Stimulated activated CD4-positive, alpha-beta T cell treated with anti-CD3 and anti-CD28 coated beads, Interleukin-4, amount 100 ng/mL, for 1 hour (primary cell): ENCODE measurements around the gene CELF5.

Source experiments
- DNase-seq: peaks from one replicate; pipeline ENCODE4 v3.0.0-alpha.2; 2020

The CELF5 gene

GRCh38 chr19:3224346-3225168 is at the start of gene CELF5:
Gene CELF5, plus strand, starts transcription at chr19:3224661. Its CDS starts 79 bp downstream, at chr19:3224740.
- peak; percentile 68 for DNase-seq

GRCh38 chr19:3175781-3176714 is 48.4 kb upstream of the CELF5 start:
- DNase-seq: no peak

GRCh38 chr19:3176715-3177501 is 47.6 kb upstream of the CELF5 start:
- peak; percentile 67 for DNase-seq

GRCh38 chr19:3178377-3178972 is 46.0 kb upstream of the CELF5 start, which contains the start of gene S1PR4:
Gene S1PR4, plus strand, starts transcription at chr19:3178769. Its CDS starts 24 bp downstream, at chr19:3178793.
- DNase-seq: peak; percentile 58

GRCh38 chr19:3178973-3179738 is 45.3 kb upstream of the CELF5 start:
- peak; percentile 51 for DNase-seq

- DNase-seq: peak; percentile 58
Measured at GRCh38 chr19:3179739-3180293, 44.6 kb upstream of the CELF5 start.

GRCh38 chr19:3183721-3184641 is 40.5 kb upstream of the CELF5 start:
- DNase-seq: no peak

GRCh38 chr19:3184847-3185460 is 39.5 kb upstream of the CELF5 start:
- peak; percentile 70 for DNase-seq

- peak; percentile 94 for DNase-seq
Measured at GRCh38 chr19:3185461-3186159, 38.9 kb upstream of the CELF5 start, which contains the start of gene NCLN. Gene NCLN, plus strand, starts transcription at chr19:3185930. Its CDS starts 101 bp downstream, at chr19:3186031.

GRCh38 chr19:3186160-3186688 is 38.2 kb upstream of the CELF5 start:
- no peak for DNase-seq

- DNase-seq: no peak
Measured at GRCh38 chr19:3186891-3187661, 37.4 kb upstream of the CELF5 start.

GRCh38 chr19:3187662-3188511 is 36.6 kb upstream of the CELF5 start:
- DNase-seq: no peak

GRCh38 chr19:3188627-3189596 is 35.5 kb upstream of the CELF5 start:
- DNase-seq: no peak

- no peak for DNase-seq
Measured at GRCh38 chr19:3189702-3190469, 34.6 kb upstream of the CELF5 start.

GRCh38 chr19:3190470-3190770 is 34.0 kb upstream of the CELF5 start:
- DNase-seq: no peak
